Choroid plexus epithelial cell (primary cell): Measurements from ENCODE around the gene ITFG2.

Experiments used
- DNase-seq: peaks from one replicate; pipeline ENCODE4 v3.0.0-alpha.2; 2010; ENCODE audit warnings: low read depth
- H3K4me3 ChIP-seq: 2 replicates; pipeline ENCODE4 v1.5.1; 2011; ENCODE audit warnings: low read depth, mild to moderate bottlenecking, control low read depth, low read length, moderate library complexity
- CTCF ChIP-seq: conservative IDR thresholded peaks from 2 replicates; pipeline ENCODE4 v1.5.1; 2011; ENCODE audit warnings: low read depth, mild to moderate bottlenecking, control low read depth, inconsistent platforms, low read length, moderate library complexity

The ITFG2 gene

GRCh38 chr12:2841056-2841650 lies 28.7 kb downstream of the ITFG2 start:
- H3K4me3 ChIP-seq, result no peak overlapping the region
- DNase-seq, result no peak
- TF ChIP-seq CTCF, result no peak

DNA sequence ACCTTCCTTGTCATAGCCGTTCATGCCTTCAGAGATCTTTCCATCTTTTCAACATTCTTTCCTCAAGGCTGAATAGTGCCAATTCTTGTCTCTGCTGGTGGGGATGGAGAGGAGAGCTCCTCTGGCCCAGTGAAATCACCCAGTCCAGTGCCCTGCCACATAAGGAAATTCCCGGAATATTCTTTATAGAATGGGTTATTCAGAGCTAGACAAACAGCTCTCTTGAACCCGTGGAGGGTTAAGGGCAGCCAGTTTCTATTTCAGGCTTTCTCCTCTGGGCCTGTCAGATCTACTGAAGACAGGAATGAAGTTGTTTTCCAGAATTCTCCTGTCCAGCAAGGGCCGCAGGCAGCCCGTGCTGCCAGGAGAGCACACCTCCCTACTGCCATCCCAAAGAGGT lies 30.5 kb downstream of the ITFG2 start:
- TF ChIP-seq CTCF, result no peak
- DNase-seq, result no peak
- no peak overlapping the region for H3K4me3 ChIP-seq

DNA sequence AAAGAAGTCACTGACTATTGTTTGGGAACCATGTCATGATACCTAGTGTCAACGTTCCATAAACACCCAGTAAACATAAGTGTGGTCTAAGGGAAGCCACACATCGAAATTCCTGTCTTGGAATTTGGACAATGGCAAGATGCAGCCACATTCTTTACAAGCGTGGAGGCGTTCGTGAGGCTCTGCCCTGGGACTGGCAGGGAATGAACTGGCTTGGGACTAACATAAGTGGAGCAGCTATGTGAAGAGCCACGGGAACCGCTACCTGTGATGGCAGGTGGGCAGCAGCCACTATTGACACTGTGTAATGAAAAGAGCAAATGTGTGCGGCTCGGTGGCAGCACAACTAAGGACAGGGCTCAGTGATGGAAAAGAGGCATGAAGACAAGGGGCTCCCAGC lies 32.3 kb downstream of the ITFG2 start:
- TF ChIP-seq CTCF, result no peak
- no peak for DNase-seq
- H3K4me3 ChIP-seq, result no peak overlapping the region

GRCh38 chr12:2845280-2845679 lies 32.8 kb downstream of the ITFG2 start:
- peak; percentile 85 for DNase-seq
- no peak overlapping the region for H3K4me3 ChIP-seq
- no peak for TF ChIP-seq CTCF

DNA sequence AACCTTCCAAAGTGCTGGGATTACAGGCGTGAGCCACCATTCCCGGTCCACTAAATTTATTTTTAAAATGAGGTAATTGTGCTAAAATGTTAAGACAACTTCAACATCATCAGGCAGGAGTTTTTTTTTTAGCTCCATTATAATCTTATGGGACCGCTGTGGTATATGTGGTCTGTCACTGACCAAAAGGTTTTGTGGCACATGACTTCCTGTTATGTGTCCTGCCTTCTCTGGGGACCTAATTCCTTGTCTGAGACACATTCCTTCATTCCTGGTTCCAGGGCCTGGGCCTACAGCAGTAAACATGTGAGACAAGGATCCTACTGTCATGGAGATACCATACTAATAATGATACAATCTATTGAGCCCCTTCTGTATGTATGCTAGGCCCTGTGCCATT lies 39.5 kb downstream of the ITFG2 start:
- no peak for DNase-seq
- no peak overlapping the region for H3K4me3 ChIP-seq
- no peak for TF ChIP-seq CTCF

DNA sequence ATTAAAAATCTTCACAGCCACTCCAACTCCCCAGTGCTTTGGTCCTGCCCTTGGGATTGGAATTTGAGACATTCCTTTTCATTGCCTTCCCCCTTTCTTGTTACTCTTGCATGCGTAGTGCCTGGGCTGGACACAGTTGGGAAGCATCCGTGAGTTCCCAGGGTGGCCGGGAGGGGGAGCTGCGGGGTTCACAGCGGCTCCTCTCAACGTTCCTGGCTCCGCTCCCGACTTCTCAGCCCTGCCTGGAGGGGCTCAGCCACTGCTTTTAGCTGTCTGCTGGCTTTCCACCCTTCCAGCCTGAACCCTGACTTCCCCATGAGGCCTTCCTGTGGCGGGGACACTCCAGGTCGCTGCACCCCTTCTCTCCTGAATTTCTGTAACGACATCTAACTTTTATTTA lies 41.2 kb downstream of the ITFG2 start:
- peak; percentile 86 for DNase-seq
- peak overlapping the region; percentile 28 for H3K4me3 ChIP-seq

More for the DNA sequence above, 41.2 kb downstream of the ITFG2 start:
- peak; percentile 94 for TF ChIP-seq CTCF
